Measurements from ENCODE around the gene DGKI. TPM values are rescaled to one million over a fixed set of nuclear protein-coding genes. Genes with fewer than 3 reads are reported as not detected.

DGKI gene
- total RNA-seq, 4 donors from 2014 or later, result 0.02 to 1.8 (median 0.07) TPM; not detected in 1

- Histone ChIP-seq H3K36me3 (no peaks in the 10 kb centered on the region), H3K27ac (no peak overlapping the region), H3K4me1 (no peaks in the 10 kb centered on the region), H3K4me3 (no peak overlapping the region), H3K9me3 (no peaks in the 10 kb centered on the region), H3K27me3 (no peaks in the 10 kb centered on the region)
- TF ChIP-seq POLR2A (IDR thresholded peaks at IDR 0.05), result no peak
- no peak for TF ChIP-seq CTCF (IDR thresholded peaks at IDR 0.05 in 4 of 5, conservative IDR thresholded peaks at IDR 0.05 in 1 of 5)
- in situ Hi-C loops (cut with MboI; ENCODE audit: low sequenced_read_pairs in 4 of 4) (no loop called here), intact Hi-C loops (cut with DNase I; ENCODE audit: low total_unique reads) (no loop called here)
- ATAC-seq, result no peak
- no peak for DNase-seq
These were observed 274.6 kb downstream of the DGKI start for GRCh38 chr7:137572056-137572784.

GRCh38 chr7:137564677-137565076 is 282.1 kb downstream of the DGKI start:
- H3K4me3 ChIP-seq, result no peak overlapping the region
- peaks cover 0 to 5% (median 0%) of the 10 kb centered on the region in 3 donors for H3K9me3 ChIP-seq
- no peaks in the 10 kb centered on the region for H3K4me1 ChIP-seq
- H3K36me3 ChIP-seq, result no peaks in the 10 kb centered on the region
- no peak for ATAC-seq
- intact Hi-C loops (cut with DNase I; ENCODE audit: low total_unique reads), result no loop called here
- H3K27ac ChIP-seq, result no peak overlapping the region
- H3K27me3 ChIP-seq, result no peaks in the 10 kb centered on the region
- in situ Hi-C loops (cut with MboI; ENCODE audit: low sequenced_read_pairs in 4 of 4), result no loop called here
- no peak for DNase-seq
- TF ChIP-seq CTCF (IDR thresholded peaks at IDR 0.05 in 4 of 5, conservative IDR thresholded peaks at IDR 0.05 in 1 of 5) (no peak), POLR2A (IDR thresholded peaks at IDR 0.05) (no peak)

- H3K36me3 ChIP-seq, result no peaks in the 10 kb centered on the region
- DNase-seq (no peak), ATAC-seq (no peak)
- intact Hi-C loops (cut with DNase I; ENCODE audit: low total_unique reads), result no loop called here
- H3K9me3 ChIP-seq, result peaks cover 0 to 5% (median 0%) of the 10 kb centered on the region in 3 donors
- no peaks in the 10 kb centered on the region for H3K4me1 ChIP-seq
- no peak overlapping the region for H3K27ac ChIP-seq
- no peak for TF ChIP-seq POLR2A (IDR thresholded peaks at IDR 0.05)
- TF ChIP-seq CTCF (IDR thresholded peaks at IDR 0.05 in 4 of 5, conservative IDR thresholded peaks at IDR 0.05 in 1 of 5), result no peak
- in situ Hi-C loops (cut with MboI; ENCODE audit: low sequenced_read_pairs in 4 of 4), result no loop called here
- no peak overlapping the region for H3K4me3 ChIP-seq
- no peaks in the 10 kb centered on the region for H3K27me3 ChIP-seq
These were observed 282.8 kb downstream of the DGKI start for GRCh38 chr7:137563981-137564380.

- no peaks in the 10 kb centered on the region for H3K27me3 ChIP-seq
- in situ Hi-C loops (cut with MboI; ENCODE audit: low sequenced_read_pairs in 4 of 4), result no loop called here
- no peak overlapping the region for H3K4me3 ChIP-seq
- H3K27ac ChIP-seq, result no peak overlapping the region
- TF ChIP-seq POLR2A (IDR thresholded peaks at IDR 0.05), result no peak
- TF ChIP-seq CTCF (IDR thresholded peaks at IDR 0.05 in 4 of 5, conservative IDR thresholded peaks at IDR 0.05 in 1 of 5), result no peak
- H3K36me3 ChIP-seq, result no peaks in the 10 kb centered on the region
- intact Hi-C loops (cut with DNase I; ENCODE audit: low total_unique reads), result no loop called here
- no peak for DNase-seq
- no peaks in the 10 kb centered on the region for H3K4me1 ChIP-seq
- no peak for ATAC-seq
- no peaks in the 10 kb centered on the region for H3K9me3 ChIP-seq
These were observed 299.3 kb downstream of the DGKI start for GRCh38 chr7:137547485-137547884.

GRCh38 chr7:137546671-137547070 is 300.1 kb downstream of the DGKI start:
- no peaks in the 10 kb centered on the region for H3K4me1 ChIP-seq
- H3K36me3 ChIP-seq, result no peaks in the 10 kb centered on the region
- no peak overlapping the region for H3K4me3 ChIP-seq
- DNase-seq (no peak), ATAC-seq (no peak)
- no peaks in the 10 kb centered on the region for H3K27me3 ChIP-seq
- no peak overlapping the region for H3K27ac ChIP-seq
- TF ChIP-seq POLR2A (IDR thresholded peaks at IDR 0.05) (no peak), CTCF (IDR thresholded peaks at IDR 0.05 in 4 of 5, conservative IDR thresholded peaks at IDR 0.05 in 1 of 5) (no peak)
- in situ Hi-C loops (cut with MboI; ENCODE audit: low sequenced_read_pairs in 4 of 4), result no loop called here
- intact Hi-C loops (cut with DNase I; ENCODE audit: low total_unique reads), result no loop called here
- no peaks in the 10 kb centered on the region for H3K9me3 ChIP-seq
